BE2C (cell line): ENCODE measurements around the gene SAMHD1.
"Not testable (repeated sequence)": the region's sequence is repeated elsewhere in the genome, so short reads cannot be mapped to it uniquely, and the experiment has no call there.

Experiments used
- DNase-seq: peaks from one replicate; pipeline ENCODE4 v3.0.0-alpha.2; 2020
- H3K27me3 ChIP-seq: fragments of 250-450 bp; sonication (Bioruptor Pico); 2 replicates; pipeline ENCODE4 v1.5.1; 2020; ENCODE audit warnings: mild to moderate bottlenecking
- H3K36me3 ChIP-seq: fragments of 250-450 bp; sonication (Bioruptor Pico); 2 replicates; pipeline ENCODE4 v1.5.1; 2020; ENCODE audit warnings: mild to moderate bottlenecking
- H3K4me1 ChIP-seq: fragments of 250-450 bp; sonication (Bioruptor Pico); 2 replicates; pipeline ENCODE4 v1.5.1; 2020
- H3K4me3 ChIP-seq: 2 replicates; pipeline ENCODE4 v1.5.1; 2011; ENCODE audit warnings: low read depth, low read length
- H3K9me3 ChIP-seq: fragments of 250-450 bp; sonication (Bioruptor Pico); 2 replicates; pipeline ENCODE4 v1.5.1; 2020
- CTCF ChIP-seq: IDR thresholded peaks from 2 replicates; pipeline ENCODE4 v1.5.1; 2012; ENCODE audit warnings: mild to moderate bottlenecking, low read depth, low read length

SAMHD1 gene

GRCh38 chr20:36920334-36920730 is 31.2 kb downstream of the SAMHD1 start:
- H3K4me1 ChIP-seq: no peaks in the 10 kb centered on the region
- 0 out of 2 replicates have a peak, but pooled peaks cover under 1% of the 10 kb centered on the region for H3K36me3 ChIP-seq
- TF ChIP-seq CTCF: no peak
- no peaks in the 10 kb centered on the region for H3K9me3 ChIP-seq
- H3K4me3 ChIP-seq: no peak overlapping the region
- no peak for DNase-seq
- H3K27me3 ChIP-seq: no peaks in the 10 kb centered on the region

- peak; percentile 96 for TF ChIP-seq CTCF
- Histone ChIP-seq H3K9me3 (no peaks in the 10 kb centered on the region), H3K36me3 (peaks cover 6% of the 10 kb centered on the region; the same call in 1 of the 2 replicates), H3K27me3 (no peaks in the 10 kb centered on the region), H3K4me3 (no peak overlapping the region), H3K4me1 (no peaks in the 10 kb centered on the region)
- DNase-seq: peak; percentile 44
These were observed 31.7 kb downstream of the SAMHD1 start for GRCh38 chr20:36919715-36920333.

- no peaks in the 10 kb centered on the region for H3K27me3 ChIP-seq
- DNase-seq: no peak
- H3K9me3 ChIP-seq: no peaks in the 10 kb centered on the region
- H3K4me1 ChIP-seq: no peaks in the 10 kb centered on the region
- H3K4me3 ChIP-seq: no peak overlapping the region
- no peak for TF ChIP-seq CTCF
- peaks cover 10% of the 10 kb centered on the region; the same call in 1 of the 2 replicates for H3K36me3 ChIP-seq
These were observed 33.6 kb downstream of the SAMHD1 start for GRCh38 chr20:36917943-36918342.

GRCh38 chr20:36917240-36917639 is 34.3 kb downstream of the SAMHD1 start:
- H3K27me3 ChIP-seq: no peaks in the 10 kb centered on the region
- no peaks in the 10 kb centered on the region for H3K9me3 ChIP-seq
- peaks cover 10% of the 10 kb centered on the region; the same call in 1 of the 2 replicates for H3K36me3 ChIP-seq
- H3K4me1 ChIP-seq: no peaks in the 10 kb centered on the region
- DNase-seq: no peak
- H3K4me3 ChIP-seq: no peak overlapping the region
- TF ChIP-seq CTCF: no peak

GRCh38 chr20:36916199-36916598 is 35.3 kb downstream of the SAMHD1 start:
- Histone ChIP-seq H3K27me3 (no peaks in the 10 kb centered on the region), H3K4me1 (no peaks in the 10 kb centered on the region), H3K36me3 (peaks cover 13% of the 10 kb centered on the region), H3K9me3 (no peaks in the 10 kb centered on the region), H3K4me3 (no peak overlapping the region)
- DNase-seq: no peak
- TF ChIP-seq CTCF: no peak

- no peaks in the 10 kb centered on the region for H3K9me3 ChIP-seq
- no peaks in the 10 kb centered on the region for H3K4me1 ChIP-seq
- no peak overlapping the region for H3K4me3 ChIP-seq
- TF ChIP-seq CTCF: no peak
- DNase-seq: no peak
- no peaks in the 10 kb centered on the region for H3K27me3 ChIP-seq
- peaks cover 4% of the 10 kb centered on the region for H3K36me3 ChIP-seq
These were observed 42.9 kb downstream of the SAMHD1 start for GRCh38 chr20:36908603-36909002.

GRCh38 chr20:36906086-36906485 is 45.4 kb downstream of the SAMHD1 start:
- not testable (repeated sequence) for H3K9me3 ChIP-seq, H3K27me3 ChIP-seq, H3K4me3 ChIP-seq, H3K36me3 ChIP-seq, DNase-seq, H3K4me1 ChIP-seq

- H3K27me3 ChIP-seq, H3K4me3 ChIP-seq, H3K4me1 ChIP-seq, DNase-seq, H3K36me3 ChIP-seq, H3K9me3 ChIP-seq: not testable (repeated sequence)
These were observed 45.9 kb downstream of the SAMHD1 start for GRCh38 chr20:36905566-36905965.
